Endothelial cell of umbilical vein (primary cell): ENCODE data around the gene REM2. TPM values are rescaled to one million over a fixed set of nuclear protein-coding genes. Genes with fewer than 3 reads are reported as not detected.

Source experiments
- BruUV-seq: library from RNA; stranded (reverse); fragments of 400-500 nt; replicated peaks from 2 replicates; lab custom pipeline; 2021; lab: Mats Ljungman, UMichigan
- CTCF ChIA-PET: fragments of 300-600, 350-600 bp; sonication (Branson Sonifier 250); formaldehyde crosslinking; loops from one replicate; lab custom pipeline; 2021; ENCODE audit warnings: antibody characterized with exemption, inconsistent platforms; lab: Charles Lee
- POLR2A ChIA-PET: fragments of 300-600, 350-600 bp; sonication (Branson Sonifier 250); formaldehyde crosslinking; loops from one replicate; lab custom pipeline; 2021; ENCODE audit warnings: antibody characterized with exemption, inconsistent platforms; lab: Charles Lee
- DNase-seq: peaks from one replicate; pipeline ENCODE4 v3.0.0-alpha.2; 2011; ENCODE audit warnings: low read depth, low spot score
- FAIRE-seq: peaks from 2 replicates; lab custom pipeline; 2011; peaks lifted over from hg19 to GRCh38; lab: Jason Lieb, UNC
- H2AFZ ChIP-seq: 2 replicates; pipeline ENCODE4 v1.6.0; 2012; ENCODE audit warnings: low read depth, low read length, control low read depth, inconsistent platforms
- H3K27ac ChIP-seq: 2 replicates; pipeline ENCODE4 v1.5.1; 2011; ENCODE audit warnings: low read depth, mild to moderate bottlenecking, control low read depth, low read length, moderate library complexity; ENCODE audit not compliant: insufficient read depth
- H3K27me3 ChIP-seq, 2 experiments: 2 replicates each; pipeline versions ENCODE4 v1.6.0 to v1.6.1; 2011; ENCODE audit warnings: low read length in 2 of 2, mixed read lengths in 1 of 2; ENCODE audit not compliant: control insufficient read depth in 2 of 2, insufficient read depth in 2 of 2
- H3K36me3 ChIP-seq, 2 experiments: 2 replicates in 1 of 2; 3 replicates in 1 of 2; pipeline ENCODE4 v1.5.1; 2011; ENCODE audit warnings: low read length in 2 of 2, mild to moderate bottlenecking in 1 of 2, moderate library complexity in 1 of 2; ENCODE audit not compliant: control insufficient read depth in 2 of 2, insufficient read depth in 2 of 2; ENCODE audit errors: extremely low read depth in 1 of 2
- H3K4me1 ChIP-seq: 3 replicates; pipeline ENCODE4 v1.5.1; 2011; ENCODE audit warnings: mild to moderate bottlenecking, low read length; ENCODE audit not compliant: control insufficient read depth, insufficient read depth; ENCODE audit errors: extremely low read depth
- H3K4me2 ChIP-seq: 2 replicates; pipeline ENCODE4 v1.6.1; 2011; ENCODE audit warnings: low read length, control low read depth, mixed read lengths; ENCODE audit not compliant: insufficient read depth
- H3K4me3 ChIP-seq, 3 experiments: fragments of 200-600 bp in 1 of 3; sonication (generic), shearing (Covaris generic) in 1 of 3; replicated peaks in 1 of 3; 2 replicates each; pipeline ENCODE4 v1.5.1; 2011 to 2016; ENCODE audit warnings: control low read depth in 3 of 3, low read length in 3 of 3, mild to moderate bottlenecking in 2 of 3, inconsistent platforms in 1 of 3, low read depth in 1 of 3, moderate library complexity in 1 of 3; ENCODE audit not compliant: insufficient read depth in 1 of 3
- H3K79me2 ChIP-seq: 2 replicates; pipeline ENCODE4 v1.6.0; 2012; ENCODE audit warnings: low read length, inconsistent platforms; ENCODE audit not compliant: control insufficient read depth, insufficient read depth
- H3K9ac ChIP-seq: replicated peaks from 2 replicates; pipeline ENCODE3; 2011; ENCODE audit warnings: low read length, control low read depth; ENCODE audit not compliant: insufficient read depth; ENCODE audit errors: extremely low read depth
- H3K9me1 ChIP-seq: replicated peaks from 3 replicates; pipeline ENCODE4 v1.6.0; 2011; ENCODE audit warnings: mild to moderate bottlenecking, low read length; ENCODE audit not compliant: control insufficient read depth, insufficient read depth; ENCODE audit errors: extremely low read depth
- H3K9me3 ChIP-seq: replicated peaks from 2 replicates; pipeline ENCODE4 v1.5.1; 2012; ENCODE audit warnings: low read length, inconsistent platforms; ENCODE audit not compliant: control insufficient read depth, insufficient read depth
- H4K20me1 ChIP-seq: replicated peaks from 2 replicates; pipeline ENCODE3; 2011; ENCODE audit warnings: mild to moderate bottlenecking, low read length; ENCODE audit not compliant: control insufficient read depth, insufficient read depth; ENCODE audit errors: extremely low read depth
- CTCF ChIP-seq, 2 donors: IDR thresholded peaks; 1 replicate in 1 of 2; 2 replicates in 1 of 2; pipeline ENCODE4 v1.5.1; 2011; ENCODE audit warnings: low read length in 2 of 2, mild to moderate bottlenecking in 2 of 2, moderate library complexity in 2 of 2, control low read depth in 1 of 2, inconsistent platforms in 1 of 2, low read depth in 1 of 2; ENCODE audit not compliant: insufficient read depth in 1 of 2; ENCODE audit errors: extremely low read depth in 1 of 2
- EZH2 ChIP-seq: IDR thresholded peaks from 2 replicates; pipeline ENCODE4 v1.6.1; 2012; ENCODE audit warnings: borderline replicate concordance, low read depth, mild to moderate bottlenecking, moderate library complexity, low read length, inconsistent platforms; ENCODE audit not compliant: severe bottlenecking
- FOS ChIP-seq: IDR thresholded peaks from 2 replicates; pipeline ENCODE4 v1.6.1; 2011; ENCODE audit warnings: mild to moderate bottlenecking, low read length, moderate library complexity, borderline replicate concordance; ENCODE audit not compliant: insufficient read depth
- GATA2 ChIP-seq: IDR thresholded peaks from 2 replicates; pipeline ENCODE4 v1.7.0; 2011; ENCODE audit warnings: low read depth, mild to moderate bottlenecking, moderate library complexity, mixed read lengths, low read length; ENCODE audit not compliant: insufficient read length, insufficient read depth
- JUN ChIP-seq: IDR thresholded peaks from 2 replicates; pipeline ENCODE4 v1.6.1; 2011; ENCODE audit warnings: borderline replicate concordance, low read depth; ENCODE audit not compliant: insufficient read length, insufficient read depth
- MAX ChIP-seq: IDR thresholded peaks from 2 replicates; pipeline ENCODE4 v1.6.1; 2011; ENCODE audit not compliant: insufficient read depth, insufficient read length
- MYC ChIP-seq: IDR thresholded peaks from one replicate; pipeline ENCODE4 v1.6.1; 2011; ENCODE audit warnings: mild to moderate bottlenecking, low read depth, low read length
- POLR2A ChIP-seq: IDR thresholded peaks from 2 replicates; pipeline ENCODE4 v1.6.1; 2012; ENCODE audit warnings: low read depth, mild to moderate bottlenecking, control low read depth, low read length
- POLR2AphosphoS5 ChIP-seq: IDR thresholded peaks from 2 replicates; pipeline ENCODE4 v1.6.1; 2012; ENCODE audit warnings: low read depth, mild to moderate bottlenecking, control low read depth, low read length, moderate library complexity; ENCODE audit not compliant: insufficient read depth
- dilution Hi-C: fragments of 300-500 bp; cut with MboI; formaldehyde crosslinking; loops from one replicate; pipeline ENCODE4 v1.15.0; 2019; ENCODE audit warnings: low sequenced_read_pairs; ENCODE audit not compliant: extremely low pct_ligation_motif_present
- intact Hi-C: fragments of 100-400 bp; cut with micrococcal nuclease; formaldehyde crosslinking; loops from one replicate; pipeline ENCODE4 v1.10.0; 2022
- polyA plus RNA-seq, 4 experiments: library from polyadenylated mRNA; depleted of rRNA in 3 of 4; stranded (reverse) in 3 of 4; unstranded in 1 of 4; fragments of >200 nt; gene quantifications; 2 replicates each; pipeline versions ENCODE4 v1.2.1 to v1.2.3, GENCODE V29; 2011 to 2012; ENCODE audit warnings: missing spikeins in 1 of 4
- total RNA-seq: library from RNA; stranded (reverse); gene quantifications from 2 replicates; pipeline ENCODE4 v1.2.3, GENCODE V29; 2021

REM2 gene
- total and polyA plus RNA-seq, 2 donors (not counting 3 experiments of a cell fraction or from before 2014, with no cell fraction given): 0.33 TPM; not detected in 1

GRCh38 chr14:22896760-22897159, 13.7 kb downstream of the REM2 start:
- no peaks in the 10 kb centered on the region for H3K27me3 ChIP-seq
- intact Hi-C loops (no loop called here), dilution Hi-C loops (no loop called here)
- ChIA-PET CTCF (interaction anchor here (1.2 to 9.7 kb wide), 8 partner anchors 19 to 338 kb away, joined by 3 to 75 read pairs (median 4); partner anchors contain the start of gene LRP10), POLR2A (no interaction called here)
- no peaks in the 10 kb centered on the region for H3K4me1 ChIP-seq
- H3K4me2 ChIP-seq: no peak overlapping the region
- no peak for FAIRE-seq
- DNase-seq: no peak
- TF ChIP-seq FOS (no peak), EZH2 (no peak), MAX (no peak), POLR2AphosphoS5 (no peak)
- no peaks in the 10 kb centered on the region for H3K9me3 ChIP-seq
- H2AFZ ChIP-seq: no peak overlapping the region
- no peak overlapping the region for H3K27ac ChIP-seq
- peaks cover 4 to 10% of the 10 kb centered on the region in 2 experiments for H3K36me3 ChIP-seq
- H3K79me2 ChIP-seq: no peaks in the 10 kb centered on the region
- H3K9ac ChIP-seq: no peak overlapping the region
- H3K9me1 ChIP-seq: no peaks in the 10 kb centered on the region
- no peaks in the 10 kb centered on the region for H4K20me1 ChIP-seq
- H3K4me3 ChIP-seq: no peak overlapping the region
- BruUV-seq: no TSS peak

DNA sequence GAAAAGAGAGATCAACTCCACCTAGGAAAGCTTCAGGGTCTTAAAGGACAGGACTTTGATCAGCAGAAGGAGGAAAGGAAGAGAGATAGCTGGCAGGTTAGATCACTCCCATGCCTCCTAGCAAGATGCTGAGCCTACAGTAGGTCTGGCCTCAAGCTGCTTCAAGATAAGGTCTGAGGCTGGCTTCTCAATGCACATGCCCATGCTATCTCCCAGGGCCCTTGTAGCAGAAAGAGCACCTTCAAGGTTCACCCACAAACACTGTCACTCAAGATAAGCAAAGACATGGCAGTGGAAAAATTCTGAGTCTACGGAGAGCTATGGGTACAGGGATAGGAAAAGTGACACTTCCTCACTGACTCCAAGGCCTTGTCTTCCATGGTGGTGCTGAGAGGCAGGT, 14.3 kb downstream of the REM2 start:
- FAIRE-seq: no peak
- POLR2A ChIA-PET: no interaction called here
- Histone ChIP-seq H3K27ac (no peak overlapping the region), H3K4me1 (no peaks in the 10 kb centered on the region), H3K9me1 (no peaks in the 10 kb centered on the region), H3K9ac (no peak overlapping the region), H3K4me3 (no peak overlapping the region), H3K27me3 (no peaks in the 10 kb centered on the region), H3K4me2 (no peak overlapping the region), H2AFZ (no peak overlapping the region), H3K9me3 (no peaks in the 10 kb centered on the region), H3K36me3 (peaks cover 8 to 16% of the 10 kb centered on the region in 2 experiments), H3K79me2 (no peaks in the 10 kb centered on the region), H4K20me1 (no peaks in the 10 kb centered on the region)
- CTCF ChIA-PET: interaction anchor here (1.2 to 9.7 kb wide), 6 partner anchors 25 to 327 kb away, joined by 3 to 75 read pairs (median 4); partner anchors contain the start of gene LRP10
- TF ChIP-seq POLR2A (no peak), JUN (no peak), GATA2 (no peak), CTCF (IDR thresholded peaks at IDR 0.05; ENCODE audit: extremely low read depth in 1 of 2, insufficient read depth in 1 of 2, low read depth in 1 of 2, low read length in 2 of 2) (no peak), FOS (no peak), POLR2AphosphoS5 (no peak), EZH2 (no peak), MAX (no peak), MYC (no peak)
- intact Hi-C loops (no loop called here), dilution Hi-C loops (no loop called here)
- no peak for DNase-seq
- BruUV-seq: no TSS peak
